MM.1S (cell line): Measurements from ENCODE around the gene P3H1.

Source experiments
- DNase-seq: peaks from one replicate; pipeline ENCODE4 v3.0.0-alpha.2; 2015
- H2AFZ ChIP-seq: fragments of 300-600 bp; sonication (generic); 2 replicates; pipeline ENCODE4 v1.6.0; 2016; ENCODE audit warnings: antibody characterized with exemption, low read length
- H3F3A ChIP-seq: fragments of 300-600 bp; sonication (generic); 2 replicates; pipeline ENCODE4 v1.6.1; 2016; ENCODE audit warnings: mild to moderate bottlenecking, antibody characterized with exemption, low read length, moderate library complexity, mixed read lengths; ENCODE audit not compliant: insufficient read depth
- H3K27ac ChIP-seq: fragments of 300-600 bp; sonication (generic); 2 replicates; pipeline ENCODE4 v1.5.1; 2016; ENCODE audit warnings: mild to moderate bottlenecking, low read length
- H3K27me3 ChIP-seq: fragments of 300-600 bp; sonication (generic); replicated peaks from 2 replicates; pipeline ENCODE4 v1.6.0; 2016; ENCODE audit warnings: low read length; ENCODE audit not compliant: insufficient read depth
- H3K36me3 ChIP-seq: fragments of 300-600 bp; sonication (generic); replicated peaks from 2 replicates; pipeline ENCODE4 v1.6.1; 2016; ENCODE audit warnings: mild to moderate bottlenecking, low read length, mixed read lengths; ENCODE audit not compliant: insufficient read depth
- H3K4me1 ChIP-seq: fragments of 300-600 bp; sonication (generic); 2 replicates; pipeline ENCODE4 v1.6.1; 2016; ENCODE audit warnings: low read length, mixed read lengths
- H3K4me2 ChIP-seq: fragments of 300-600 bp; sonication (generic); 2 replicates; pipeline ENCODE4 v1.6.0; 2016; ENCODE audit warnings: low read depth, low read length
- H3K4me3 ChIP-seq: fragments of 300-600 bp; sonication (generic); 2 replicates; pipeline ENCODE4 v1.5.1; 2016; ENCODE audit warnings: low read length, mixed read lengths
- H3K79me2 ChIP-seq: fragments of 300-600 bp; sonication (generic); 2 replicates; pipeline ENCODE4 v1.6.1; 2016; ENCODE audit warnings: mixed run types, low read length, mixed read lengths
- H3K9ac ChIP-seq: fragments of 300-600 bp; sonication (generic); 2 replicates; pipeline ENCODE4 v1.6.1; 2016; ENCODE audit warnings: low read length, mixed read lengths
- H3K9me2 ChIP-seq: fragments of 300-600 bp; sonication (generic); replicated peaks from 2 replicates; pipeline ENCODE4 v1.6.1; 2016; ENCODE audit warnings: mild to moderate bottlenecking, low read length, mixed read lengths; ENCODE audit not compliant: insufficient read depth
- H3K9me3 ChIP-seq: fragments of 300-600 bp; sonication (generic); replicated peaks from 2 replicates; pipeline ENCODE4 v1.6.1; 2016; ENCODE audit warnings: mild to moderate bottlenecking, low read length, mixed read lengths; ENCODE audit not compliant: insufficient read depth
- H4K20me1 ChIP-seq: fragments of 300-600 bp; sonication (generic); 2 replicates; pipeline ENCODE4 v1.6.1; 2016; ENCODE audit warnings: mild to moderate bottlenecking, low read length, moderate library complexity, mixed read lengths; ENCODE audit not compliant: insufficient read depth
- EZH2 ChIP-seq: fragments of 300-600 bp; sonication (generic); optimal IDR thresholded peaks from 2 replicates; pipeline ENCODE3; 2017; ENCODE audit warnings: low read depth, mild to moderate bottlenecking, antibody characterized with exemption, low read length, mixed read lengths
- EZH2phosphoT487 ChIP-seq: fragments of 300-600 bp; sonication (generic); IDR thresholded peaks from 2 replicates; pipeline ENCODE4 v1.6.1; 2018; ENCODE audit warnings: antibody characterized with exemption, low read length
- TF ChIP-seq, protein P1 (sequence below): fragments of 300-600 bp; sonication (generic); IDR thresholded peaks from 2 replicates; pipeline ENCODE4 v1.5.1; 2016; ENCODE audit warnings: antibody characterized with exemption, low read length, mixed read lengths

P3H1 gene

DNA sequence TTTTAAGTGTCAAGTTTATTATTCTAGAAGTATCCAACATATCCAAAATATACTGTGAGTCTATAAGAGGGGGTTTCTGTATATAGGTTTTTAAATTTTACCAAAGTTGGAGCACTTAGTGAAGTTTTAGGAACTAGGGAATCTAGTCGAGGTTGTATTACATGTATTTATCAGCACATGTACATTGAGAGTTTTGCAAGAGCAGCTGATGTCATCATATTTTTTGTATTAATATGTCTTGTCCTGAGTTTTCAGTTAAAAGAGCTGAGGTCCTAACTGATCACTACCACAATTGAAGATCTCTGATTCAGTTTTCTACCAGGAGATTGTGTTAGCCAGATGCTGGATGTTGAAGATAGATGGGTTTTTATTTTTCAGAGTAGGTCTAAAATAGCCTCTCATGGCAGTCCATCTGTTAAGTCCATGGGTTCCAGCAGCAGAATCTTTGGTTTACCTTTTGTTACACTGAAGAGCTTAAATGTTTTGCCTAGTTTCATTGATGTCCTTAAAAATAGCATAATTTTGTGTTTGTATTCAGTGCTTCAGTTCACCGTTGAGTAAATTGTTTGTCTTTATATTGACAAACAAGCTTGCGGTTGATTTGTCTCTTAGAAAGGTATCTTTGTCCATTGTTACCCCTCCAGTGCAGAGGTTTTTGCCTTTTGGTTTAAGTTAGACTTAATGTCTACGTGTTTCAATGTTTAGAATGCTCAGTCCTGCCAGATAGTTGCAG is 68.6 kb downstream of the P3H1 start:
- Histone ChIP-seq H4K20me1 (peaks cover 24% of the 10 kb centered on the region), H3K27ac (no peak overlapping the region), H3F3A (no peaks in the 10 kb centered on the region), H3K9ac (no peak overlapping the region), H3K4me3 (no peak overlapping the region), H3K9me2 (no peaks in the 10 kb centered on the region), H3K36me3 (peaks cover 59% of the 10 kb centered on the region), H3K4me2 (no peak overlapping the region), H2AFZ (no peak overlapping the region), H3K9me3 (no peaks in the 10 kb centered on the region), H3K79me2 (peaks cover 87% of the 10 kb centered on the region), H3K4me1 (no peaks in the 10 kb centered on the region), H3K27me3 (no peaks in the 10 kb centered on the region)
- TF ChIP-seq EZH2, result no peak
- TF ChIP-seq, protein P1, sequence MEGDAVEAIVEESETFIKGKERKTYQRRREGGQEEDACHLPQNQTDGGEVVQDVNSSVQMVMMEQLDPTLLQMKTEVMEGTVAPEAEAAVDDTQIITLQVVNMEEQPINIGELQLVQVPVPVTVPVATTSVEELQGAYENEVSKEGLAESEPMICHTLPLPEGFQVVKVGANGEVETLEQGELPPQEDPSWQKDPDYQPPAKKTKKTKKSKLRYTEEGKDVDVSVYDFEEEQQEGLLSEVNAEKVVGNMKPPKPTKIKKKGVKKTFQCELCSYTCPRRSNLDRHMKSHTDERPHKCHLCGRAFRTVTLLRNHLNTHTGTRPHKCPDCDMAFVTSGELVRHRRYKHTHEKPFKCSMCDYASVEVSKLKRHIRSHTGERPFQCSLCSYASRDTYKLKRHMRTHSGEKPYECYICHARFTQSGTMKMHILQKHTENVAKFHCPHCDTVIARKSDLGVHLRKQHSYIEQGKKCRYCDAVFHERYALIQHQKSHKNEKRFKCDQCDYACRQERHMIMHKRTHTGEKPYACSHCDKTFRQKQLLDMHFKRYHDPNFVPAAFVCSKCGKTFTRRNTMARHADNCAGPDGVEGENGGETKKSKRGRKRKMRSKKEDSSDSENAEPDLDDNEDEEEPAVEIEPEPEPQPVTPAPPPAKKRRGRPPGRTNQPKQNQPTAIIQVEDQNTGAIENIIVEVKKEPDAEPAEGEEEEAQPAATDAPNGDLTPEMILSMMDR, result no peak
- TF ChIP-seq EZH2phosphoT487, result no peak
- DNase-seq, result no peak
